Activated CD8-positive, alpha-beta memory T cell treated with anti-CD3 and anti-CD28 coated beads for 1 hour (primary cell): ENCODE measurements around the gene CCDC187.

Experiments used
- DNase-seq, 2 donors: peaks; one replicate each; pipeline ENCODE4 v3.0.0-alpha.2; 2020; ENCODE audit warnings: low read depth in 1 of 2; ENCODE audit errors: extremely low read depth in 1 of 2

CCDC187 gene

DNA sequence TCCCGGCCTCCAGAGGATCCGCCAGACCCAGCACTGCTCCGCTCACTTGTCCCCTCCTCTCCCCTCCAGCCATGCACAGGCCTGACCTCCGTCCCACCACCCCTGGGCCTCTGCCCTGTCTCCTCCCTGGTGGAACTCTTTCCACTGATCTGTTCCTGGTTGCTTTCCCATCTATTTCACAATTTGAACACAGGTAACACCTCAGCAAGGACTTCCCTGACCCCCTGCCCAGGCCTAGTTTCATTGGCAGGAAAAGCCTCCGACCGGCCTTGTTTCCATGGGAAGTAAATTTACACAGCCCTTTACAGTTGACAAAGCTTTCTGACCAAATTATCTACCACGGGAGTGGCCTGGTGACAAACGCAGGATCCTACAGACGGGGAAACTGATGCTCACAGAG lies 73.1 kb downstream of the CCDC187 start:
- DNase-seq, result no peak

DNA sequence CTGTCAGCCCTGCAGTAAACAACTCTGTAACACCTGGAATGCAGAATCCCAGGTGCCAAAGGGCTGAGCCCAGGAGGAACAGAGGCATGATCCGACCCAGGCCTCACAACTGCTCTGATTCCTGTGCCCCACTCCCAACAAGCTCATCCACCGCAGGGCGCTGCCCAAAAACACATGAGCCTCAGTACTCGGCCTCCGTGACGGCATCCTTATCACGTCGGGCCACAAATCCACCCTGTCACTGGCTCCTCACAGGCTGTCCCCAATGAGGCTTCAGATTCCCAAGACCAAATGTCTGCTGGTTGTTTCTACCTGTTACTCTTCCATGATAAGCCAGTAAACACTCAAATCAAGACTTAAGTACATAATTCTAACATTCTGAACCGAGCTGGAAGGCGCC lies 73.5 kb downstream of the CCDC187 start:
- no peak for DNase-seq

- DNase-seq, result no peak
Measured at GRCh38 chr9:136229096-136230065, 74.5 kb downstream of the CCDC187 start.

GRCh38 chr9:136228107-136228875 lies 75.6 kb downstream of the CCDC187 start:
- no peak for DNase-seq

DNA sequence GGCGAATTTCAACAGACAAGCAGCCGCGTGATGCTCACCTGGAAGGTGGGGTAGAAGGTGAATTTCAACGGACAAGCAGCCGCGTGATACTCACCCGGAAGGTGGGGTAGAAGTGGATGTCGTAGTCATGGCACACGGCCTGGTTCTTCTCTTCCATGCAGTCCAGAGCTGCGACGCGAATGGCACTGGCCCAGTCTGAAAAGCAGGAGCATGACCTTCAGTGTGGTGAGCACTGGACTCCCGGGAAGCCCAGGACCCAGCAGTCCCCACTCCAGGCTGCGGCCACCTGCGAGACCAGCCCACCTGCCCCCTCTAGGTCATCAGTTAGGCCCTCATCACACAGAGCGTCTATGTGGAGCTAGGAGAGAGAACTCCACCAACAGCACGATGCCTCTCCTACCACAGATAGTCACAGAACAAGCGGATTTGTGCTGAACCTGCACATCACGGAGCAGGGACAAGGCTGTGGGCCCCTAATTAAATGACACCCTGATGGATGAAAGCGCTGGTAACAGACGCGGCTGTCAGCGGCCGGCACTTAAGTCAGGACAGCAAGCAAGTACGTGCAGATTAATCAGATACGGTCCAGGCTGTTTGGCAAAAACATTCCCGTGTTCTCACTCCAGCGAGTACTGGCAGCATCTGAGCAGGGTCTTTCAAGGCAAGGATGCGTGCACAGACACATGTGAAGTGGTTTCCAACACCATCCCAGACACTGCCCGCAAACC lies 77.0 kb downstream of the CCDC187 start:
- DNase-seq, result no peak

DNA sequence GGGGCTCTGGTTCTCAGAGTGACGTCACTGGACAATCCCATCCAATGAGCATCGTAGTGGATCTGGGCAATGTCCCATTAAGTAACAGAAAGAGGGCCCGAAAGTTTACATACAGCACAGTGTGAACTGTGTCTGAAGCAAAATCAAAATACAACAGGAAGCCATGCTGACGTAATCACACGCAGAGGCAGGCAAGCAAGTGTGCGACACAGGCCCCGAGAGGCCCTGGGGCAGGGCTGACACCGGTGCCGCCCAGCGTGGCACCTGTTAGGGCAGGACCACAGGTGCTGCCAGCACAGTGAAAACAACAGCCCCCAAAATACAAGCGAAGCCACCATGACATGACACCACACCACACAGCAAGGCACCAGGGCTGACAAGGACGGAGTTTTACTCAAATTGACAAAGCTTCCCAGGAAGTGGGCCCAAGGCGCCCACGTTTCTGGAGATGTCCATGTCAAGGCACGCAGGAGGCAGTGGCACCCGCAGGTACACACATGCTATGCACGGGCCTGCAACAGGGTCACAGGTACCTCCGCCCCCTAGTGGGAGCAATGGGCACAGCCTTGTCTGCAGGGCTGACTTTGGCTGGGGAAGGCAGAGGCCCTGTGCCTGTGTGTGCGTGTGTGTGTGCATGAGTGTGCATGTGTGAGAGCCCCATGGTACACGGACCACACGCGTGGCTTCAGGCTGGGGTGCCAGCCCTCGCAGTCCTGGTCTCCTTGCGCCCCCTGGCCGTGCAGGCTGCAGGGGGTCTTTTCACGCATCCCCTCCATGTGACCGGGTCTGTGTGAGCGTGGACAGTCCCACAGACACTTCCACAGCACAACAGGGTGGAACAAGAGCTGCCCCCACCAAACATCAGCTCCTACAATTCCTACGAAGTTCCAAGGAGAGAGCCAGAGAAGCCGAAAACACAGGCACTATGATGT lies 77.9 kb downstream of the CCDC187 start:
- DNase-seq, result peak in 1 of 2 donors; percentile 43

- DNase-seq, result no peak
Measured at GRCh38 chr9:136225366-136225747, 78.5 kb downstream of the CCDC187 start.

DNA sequence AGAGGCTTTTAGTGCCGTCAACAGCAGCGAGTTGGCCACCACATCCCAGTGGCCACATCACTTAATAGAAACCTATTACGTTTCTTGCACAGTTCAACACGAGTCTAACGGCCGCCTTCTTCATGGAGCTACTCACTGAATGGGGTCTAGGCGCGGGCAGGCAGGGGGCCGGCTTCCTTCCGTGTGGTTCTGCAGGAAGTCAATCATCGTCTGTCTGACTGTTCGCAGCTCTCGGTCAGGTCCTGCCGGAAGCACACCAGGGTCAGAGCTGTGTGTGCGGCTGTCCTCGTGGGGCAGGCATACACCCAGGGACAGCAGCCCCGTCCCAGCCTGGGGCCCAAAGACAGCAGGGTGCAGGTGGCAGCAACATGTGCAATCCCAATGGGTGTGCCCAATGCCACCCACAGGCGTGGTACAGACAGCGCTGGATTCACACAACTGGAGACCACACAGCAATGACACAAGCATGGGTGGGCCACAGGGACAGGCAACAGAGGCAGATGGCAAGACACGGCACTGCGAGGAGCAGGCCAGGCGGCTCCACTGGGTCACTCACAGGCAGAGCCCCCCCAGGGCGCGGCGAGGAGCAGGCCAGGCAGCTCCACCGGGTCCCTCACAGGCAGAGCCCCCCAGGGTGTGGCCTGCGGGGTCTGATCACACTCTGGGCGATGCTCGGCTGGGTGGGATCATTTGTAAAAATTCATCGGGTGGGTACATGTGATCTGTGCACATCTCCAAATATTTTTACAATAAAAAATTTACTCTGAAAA lies 79.8 kb downstream of the CCDC187 start:
- DNase-seq, result no peak

DNA sequence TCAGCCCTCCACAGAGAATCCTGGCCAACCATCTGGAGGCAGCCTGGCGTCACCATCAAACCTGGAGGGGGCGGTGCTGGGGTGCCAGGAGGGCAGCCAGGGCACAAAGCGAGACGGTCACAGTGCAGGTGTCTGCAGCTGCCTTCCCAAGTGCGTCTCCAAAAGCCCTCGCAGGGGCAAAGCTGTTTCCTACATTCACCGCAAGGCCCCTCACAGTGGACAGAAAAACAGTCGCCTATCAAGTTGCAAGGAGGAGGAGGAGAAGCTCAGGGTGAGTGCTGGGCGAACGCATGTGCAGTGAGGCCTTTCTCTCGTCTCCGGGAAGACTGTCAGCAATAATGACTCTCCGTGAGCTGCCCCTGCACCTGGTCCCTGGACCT lies 81.0 kb downstream of the CCDC187 start:
- no peak for DNase-seq

GRCh38 chr9:136222166-136222905 lies 81.6 kb downstream of the CCDC187 start:
- no peak for DNase-seq

DNA sequence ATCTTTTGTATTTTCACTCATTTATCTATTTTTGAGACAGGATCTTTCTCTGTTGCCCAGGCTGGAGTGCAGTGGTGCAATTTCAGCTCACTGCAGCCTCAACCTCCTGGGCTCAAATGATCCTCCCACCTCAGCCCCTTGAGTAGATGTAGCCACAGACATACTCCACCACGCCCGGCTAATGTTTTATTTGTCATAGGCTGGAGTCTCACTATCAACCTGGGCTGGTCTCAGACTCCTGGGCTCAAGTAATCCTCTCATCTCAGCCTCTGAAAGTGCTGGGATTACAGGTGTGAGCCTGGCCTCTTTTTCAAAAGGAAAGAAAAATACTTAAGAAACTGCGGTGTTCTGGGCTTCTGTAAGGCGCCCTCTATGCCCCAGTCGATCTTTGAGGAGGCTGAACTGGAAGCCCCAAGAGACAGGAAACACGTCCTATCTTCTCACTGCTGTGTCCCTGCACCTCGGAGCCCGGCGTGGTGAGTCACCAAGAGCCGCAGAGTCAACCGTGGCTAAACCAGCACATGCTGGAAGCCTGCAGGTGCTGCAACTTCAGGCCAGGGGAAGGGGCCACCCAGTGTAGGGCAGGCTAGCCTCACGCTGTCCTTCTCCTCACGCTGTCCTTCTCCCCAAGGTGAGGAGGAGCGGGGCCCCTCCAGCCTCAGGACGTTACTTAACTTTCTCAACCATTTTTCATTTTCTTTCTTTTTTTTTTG lies 83.7 kb downstream of the CCDC187 start:
- DNase-seq, result no peak

GRCh38 chr9:136219276-136219675 lies 84.6 kb downstream of the CCDC187 start:
- no peak for DNase-seq

DNA sequence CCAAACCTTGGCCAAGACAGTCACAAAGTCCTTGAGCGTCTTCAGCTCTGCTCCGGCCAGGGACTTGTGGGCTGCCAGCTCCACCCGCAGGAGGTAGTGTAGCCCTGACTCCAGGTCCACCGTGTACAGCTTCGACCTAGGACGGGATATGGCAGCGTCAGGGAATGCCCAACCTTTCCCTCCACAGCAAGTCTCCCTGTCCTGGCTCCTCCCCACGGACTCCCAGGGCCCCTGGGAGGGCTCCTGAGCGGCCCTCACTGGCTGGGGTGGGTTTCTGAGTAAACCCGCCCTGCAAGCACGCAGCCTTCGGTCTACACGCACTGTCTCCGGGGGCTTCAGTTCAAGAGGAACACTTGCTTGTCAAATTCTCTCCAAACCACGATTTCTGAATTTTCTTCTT lies 85.2 kb downstream of the CCDC187 start:
- no peak for DNase-seq

GRCh38 chr9:136218271-136218670 lies 85.6 kb downstream of the CCDC187 start:
- DNase-seq, result no peak

DNA sequence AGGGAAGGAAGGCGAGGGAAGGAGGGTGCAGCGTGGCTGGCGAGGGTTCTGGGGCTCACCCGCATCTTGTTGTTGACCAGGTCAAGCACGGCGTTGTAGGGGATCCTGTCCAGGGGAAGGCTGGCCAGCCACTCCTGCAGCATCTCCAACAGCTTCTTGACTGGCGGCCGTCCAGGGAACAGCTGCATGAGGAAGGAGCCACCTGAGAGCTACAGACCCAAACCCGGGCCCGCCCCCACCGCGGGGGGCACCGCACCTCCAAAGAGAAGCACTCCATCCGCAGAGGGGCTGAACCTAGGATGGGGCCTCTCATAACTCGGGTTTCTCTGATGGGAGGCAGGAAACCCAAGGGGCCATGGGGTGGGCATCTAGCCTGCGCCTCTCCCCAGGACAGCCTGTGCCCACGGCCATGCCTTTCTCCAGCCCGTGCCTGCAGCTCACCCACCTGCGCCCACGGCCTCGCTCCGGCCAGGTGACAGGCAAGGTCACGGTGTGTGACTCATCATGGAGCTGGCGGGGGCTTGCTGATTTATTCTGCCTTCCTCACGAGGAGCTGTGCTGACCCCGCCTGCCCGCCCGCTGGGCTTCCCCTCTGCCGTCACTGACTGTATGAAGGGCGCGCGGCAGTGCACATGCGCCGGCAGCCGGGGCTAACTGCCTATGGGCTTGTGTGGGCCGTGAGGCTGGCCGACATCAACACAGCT lies 87.2 kb downstream of the CCDC187 start:
- DNase-seq, result no peak

DNA sequence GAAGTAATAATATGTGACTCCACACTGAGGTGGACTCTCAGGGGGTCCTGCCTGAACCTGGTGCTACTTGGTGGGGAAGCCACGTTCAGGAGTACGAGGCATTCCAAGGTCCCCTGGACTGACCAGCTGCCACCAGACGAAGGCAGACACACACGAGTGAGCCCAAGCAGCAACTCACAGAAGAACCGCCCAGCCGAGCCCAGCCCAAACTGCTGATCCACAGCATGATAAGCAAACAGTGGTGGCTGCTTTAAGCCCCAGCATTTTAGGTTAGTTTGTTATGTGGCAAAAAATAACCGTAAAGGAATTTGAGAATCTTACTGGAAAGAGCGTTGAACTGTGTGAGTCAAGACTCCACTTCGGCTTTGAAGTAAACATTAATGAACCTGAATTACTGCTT lies 90.2 kb downstream of the CCDC187 start:
- no peak for DNase-seq

DNA sequence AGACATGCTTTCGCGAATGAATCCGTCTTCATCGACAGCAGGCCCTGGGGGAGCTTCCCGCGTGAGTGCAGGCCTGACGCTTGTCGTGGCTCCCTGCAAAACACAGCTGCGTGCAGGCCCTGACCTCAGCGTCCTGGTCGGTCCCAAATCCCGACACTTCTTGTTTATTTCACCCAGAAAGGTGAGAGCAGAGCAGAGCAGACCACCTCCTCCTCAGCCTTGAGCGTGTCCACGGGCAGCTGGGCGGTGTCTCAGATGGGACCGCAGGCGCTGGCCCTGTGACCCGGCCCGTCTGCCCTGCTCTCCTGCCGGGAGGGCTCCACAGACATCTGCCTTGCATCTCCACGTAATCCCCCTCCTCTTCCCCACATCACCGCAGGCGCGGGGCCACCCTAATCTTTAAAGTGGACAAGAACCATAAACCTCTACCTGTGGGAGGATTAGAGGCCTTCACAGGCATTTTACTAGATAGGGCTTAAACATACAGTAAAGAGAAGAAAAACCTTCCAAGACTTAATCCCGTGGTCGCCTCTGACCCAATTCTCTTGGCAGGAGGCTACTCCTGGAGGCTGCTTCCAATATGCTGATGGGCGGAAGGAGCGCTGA lies 91.4 kb downstream of the CCDC187 start:
- DNase-seq, result no peak
